Heart left ventricle (tissue), 16 donors: ENCODE data around the gene NFIB. TPM values are rescaled to one million over a fixed set of nuclear protein-coding genes. Genes with fewer than 3 reads are reported as not detected.

Experiments
- ATAC-seq, 4 donors: fragments of 200-7000 bp; cut with Tn5 transposase; one replicate each; pipeline ENCODE4 v1.9.1; 2020 to 2022; ENCODE audit warnings: moderate library complexity in 4 of 4, mild to moderate bottlenecking in 3 of 4, moderate number of reproducible peaks in 1 of 4
- DNase-seq, 5 donors: peaks; one replicate each; pipeline ENCODE4 v3.0.0-alpha.2; 2020
- H3K27ac ChIP-seq, 12 donors: fragments of 200-600 bp; sonication (generic) in 4 of 12; one replicate each; pipeline versions ENCODE4 v1.5.0 to v1.8.0; 2016 to 2022; ENCODE audit warnings: mild to moderate bottlenecking in 2 of 12
- H3K27me3 ChIP-seq, 9 donors: fragments of 200-600 bp; sonication (generic) in 2 of 9; one replicate each; pipeline versions ENCODE4 v1.5.1 to v1.8.0; 2016 to 2022; ENCODE audit warnings: mild to moderate bottlenecking in 3 of 9
- H3K36me3 ChIP-seq, 9 donors: fragments of 200-600 bp; sonication (generic) in 2 of 9; one replicate each; pipeline versions ENCODE4 v1.5.0 to v1.8.0; 2018 to 2022; ENCODE audit warnings: mild to moderate bottlenecking in 2 of 9
- H3K4me1 ChIP-seq, 12 donors: fragments of 200-600 bp; sonication (generic) in 4 of 12; one replicate each; pipeline versions ENCODE4 v1.5.0 to v1.8.0; 2016 to 2022; ENCODE audit warnings: mild to moderate bottlenecking in 3 of 12
- H3K4me3 ChIP-seq, 12 donors: fragments of 200-600 bp; sonication (generic) in 4 of 12; one replicate each; pipeline versions ENCODE4 v1.5.0 to v1.8.0; 2017 to 2022; ENCODE audit warnings: mild to moderate bottlenecking in 9 of 12, moderate library complexity in 4 of 12
- H3K9me3 ChIP-seq, 12 donors: fragments of 200-600 bp; sonication (generic) in 4 of 12; one replicate each; pipeline versions ENCODE4 v1.5.0 to v1.8.0; 2016 to 2022; ENCODE audit warnings: mild to moderate bottlenecking in 1 of 12
- POLR2A ChIP-seq, 2 donors: fragments of 450-650 bp; IDR thresholded peaks; one replicate each; pipeline ENCODE4 v1.6.1; 2017; ENCODE audit warnings: antibody characterized with exemption in 2 of 2, mild to moderate bottlenecking in 2 of 2, moderate library complexity in 2 of 2
- WGBS, 4 donors: extraction: QIAGEN DNeasy Blood & Tissue Kit in 2 of 4; methylation state at CpG; one replicate each; pipeline versions ENCODE4 v1.1.5 to v1.1.7; 2013 to 2018; 5-methylcytosine and 5-hydroxymethylcytosine counted together
- intact Hi-C, 10 donors: fragments of 100-400 bp; cut with DNase I; formaldehyde crosslinking; loops; one replicate each; pipeline versions ENCODE4 v1.11.1 to v1.14.2; 2022
- polyA plus RNA-seq, 2 donors: library from polyadenylated mRNA; stranded (reverse); fragments of 200-250 nt; gene quantifications; one replicate each; pipeline ENCODE4 v1.2.3, GENCODE V29; 2013
- total RNA-seq, 9 donors: library from RNA; depleted of rRNA in 2 of 9; stranded (reverse); fragments of >200 nt in 2 of 9; fragmentation: NEBNext Ultra II Directional in 3 of 9; extraction: Animal tissue kit (Norgen Biotek cat#: 25700) in 3 of 9; gene quantifications; one replicate each; pipeline versions ENCODE4 v1.1.0 to v1.2.4, GENCODE V29; 2016 to 2023
- TF ChIP-seq, protein P1 (sequence below), 12 donors: fragments of 200-600 bp; sonication (generic) in 4 of 12; IDR thresholded peaks; one replicate each; pipeline versions ENCODE4 v1.5.0 to v1.8.0; 2018 to 2022; ENCODE audit warnings: antibody characterized with exemption in 12 of 12, mild to moderate bottlenecking in 5 of 12
- donor health status: ischemic (EF 13 %, LVEDD 7.1; RV severe dilation, severe dysfunction).
- donor health status: healthy with polysubstance abuse.
- donor health status: DM: no; HTN: yes; CAD: no.
- donor health status: DM: no; HTN: no; CAD: no.
- donor health status: ischemic (EF 25% LVEDD 6.9; RV normal size, moderate dysfunction).
- donor health status: ischemic (EF 25% LVEDD 5.7; RV mildly dilated, moderate dysfunction).
- donor health status: healthy.
- donor health status: DM: yes; HTN: yes; CAD: no.
- donor health status: ischemic (EF 35%, LVEDD 5.7; RV mildly dilated, moderate dysfunction).
- donor health status: nonischemic (EF 11% LVEDD 7.7; RV severe dilation, severe dysfunction).
- donor health status: DM: yes; HTN: yes; CAD: no.
- donor health status: PGD.
- donor health status: ischemic (EF 29% LVEDD 5.4; RV normal size, mild dysfunction).
- donor health status: nonischemic (EF 23%, LVEDD 6.1; RV moderate dilation, normal function).

The NFIB gene
- total and polyA plus RNA-seq, 11 donors: 24.5 to 148 (median 98.2) TPM

DNA sequence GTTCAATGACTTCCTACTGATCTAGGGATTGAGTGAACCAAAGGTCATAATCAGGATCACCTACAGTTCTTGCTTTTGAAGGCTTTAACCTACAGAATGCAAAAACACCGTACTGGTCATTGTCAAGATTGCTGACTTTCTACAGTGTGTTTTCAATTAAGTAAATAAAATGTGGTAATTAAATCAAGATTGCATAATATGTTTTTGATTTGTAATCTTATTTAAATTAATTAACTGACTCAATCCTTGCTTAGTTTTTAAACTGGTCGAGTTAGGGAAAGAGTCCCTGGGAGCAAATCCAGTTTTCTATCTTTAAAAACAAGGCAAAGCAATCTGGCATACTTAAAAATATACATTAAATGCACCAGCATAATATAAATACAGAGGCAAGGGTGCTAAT is 125.9 kb downstream of the NFIB start:
- Histone ChIP-seq H3K4me3 (no peak overlapping the region), H3K36me3 (no peaks in the 10 kb centered on the region), H3K4me1 (peaks cover 0 to 74% (median 45%) of the 10 kb centered on the region in 12 donors), H3K9me3 (no peaks in the 10 kb centered on the region), H3K27me3 (no peaks in the 10 kb centered on the region), H3K27ac (no peak overlapping the region)
- no peak for TF ChIP-seq POLR2A (IDR thresholded peaks at IDR 0.05)
- TF ChIP-seq, protein P1, sequence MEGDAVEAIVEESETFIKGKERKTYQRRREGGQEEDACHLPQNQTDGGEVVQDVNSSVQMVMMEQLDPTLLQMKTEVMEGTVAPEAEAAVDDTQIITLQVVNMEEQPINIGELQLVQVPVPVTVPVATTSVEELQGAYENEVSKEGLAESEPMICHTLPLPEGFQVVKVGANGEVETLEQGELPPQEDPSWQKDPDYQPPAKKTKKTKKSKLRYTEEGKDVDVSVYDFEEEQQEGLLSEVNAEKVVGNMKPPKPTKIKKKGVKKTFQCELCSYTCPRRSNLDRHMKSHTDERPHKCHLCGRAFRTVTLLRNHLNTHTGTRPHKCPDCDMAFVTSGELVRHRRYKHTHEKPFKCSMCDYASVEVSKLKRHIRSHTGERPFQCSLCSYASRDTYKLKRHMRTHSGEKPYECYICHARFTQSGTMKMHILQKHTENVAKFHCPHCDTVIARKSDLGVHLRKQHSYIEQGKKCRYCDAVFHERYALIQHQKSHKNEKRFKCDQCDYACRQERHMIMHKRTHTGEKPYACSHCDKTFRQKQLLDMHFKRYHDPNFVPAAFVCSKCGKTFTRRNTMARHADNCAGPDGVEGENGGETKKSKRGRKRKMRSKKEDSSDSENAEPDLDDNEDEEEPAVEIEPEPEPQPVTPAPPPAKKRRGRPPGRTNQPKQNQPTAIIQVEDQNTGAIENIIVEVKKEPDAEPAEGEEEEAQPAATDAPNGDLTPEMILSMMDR (IDR thresholded peaks at IDR 0.05): no peak
- intact Hi-C loops: loop anchor here in 1 of 10 donors (10.0 kb wide), 1 partner anchor 47 kb away; no protein-coding TSS in a partner anchor
- DNase-seq: no peak
- WGBS, 4 donors: 70 to 82% (median 77%) methylated on average over 2 of the region's 2 CpGs
- ATAC-seq: no peak

DNA sequence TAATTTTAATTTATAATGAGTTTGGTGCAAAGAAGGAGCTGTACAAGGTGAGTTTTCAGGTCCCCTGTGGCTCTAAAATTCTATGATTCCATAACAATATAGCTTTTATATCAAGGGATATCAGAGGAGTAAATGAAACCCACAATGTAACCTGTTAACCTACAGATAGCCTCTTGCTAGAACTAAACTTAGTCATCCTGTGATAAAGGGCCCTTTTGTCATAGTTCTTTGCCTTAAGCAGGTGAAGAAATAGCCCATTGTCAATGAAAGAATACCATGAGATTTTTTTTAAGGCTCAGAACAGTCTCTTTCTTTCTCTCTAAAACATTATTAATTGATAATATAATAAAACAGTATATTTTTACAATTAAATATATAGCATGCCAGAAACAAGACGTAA is 127.8 kb downstream of the NFIB start:
- Histone ChIP-seq H3K36me3 (no peaks in the 10 kb centered on the region), H3K27me3 (no peaks in the 10 kb centered on the region), H3K27ac (no peak overlapping the region), H3K9me3 (no peaks in the 10 kb centered on the region), H3K4me3 (no peak overlapping the region), H3K4me1 (peaks cover 0 to 72% (median 45%) of the 10 kb centered on the region in 12 donors)
- no peak for TF ChIP-seq POLR2A (IDR thresholded peaks at IDR 0.05)
- TF ChIP-seq, protein P1 (IDR thresholded peaks at IDR 0.05): no peak
- WGBS, 4 donors: 95 to 100% (median 99%) methylated on average over 1 of the region's 1 CpG
- intact Hi-C loops: loop anchor here in 1 of 10 donors (10.0 kb wide), 1 partner anchor 49 kb away; no protein-coding TSS in a partner anchor
- ATAC-seq: no peak
- no peak for DNase-seq

DNA sequence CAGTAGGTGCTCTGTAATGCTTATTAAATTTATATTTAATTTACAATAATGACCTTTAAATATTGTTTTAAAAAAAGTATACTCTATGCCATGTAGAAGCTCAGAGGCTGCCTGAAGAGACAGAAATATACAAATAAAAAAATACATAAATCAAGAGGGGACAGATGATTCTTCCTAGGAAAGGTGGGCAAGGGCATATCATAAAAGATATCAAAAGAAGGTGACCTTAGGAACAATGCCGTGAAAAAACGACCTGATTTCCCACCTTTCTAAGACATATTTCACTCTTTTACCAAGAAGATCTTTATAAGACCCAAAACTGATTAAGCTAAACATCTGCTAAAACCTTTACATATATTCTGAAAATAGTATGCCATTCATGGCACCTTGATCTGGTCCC is 128.9 kb downstream of the NFIB start:
- Histone ChIP-seq H3K4me3 (no peak overlapping the region), H3K9me3 (no peaks in the 10 kb centered on the region), H3K27me3 (no peaks in the 10 kb centered on the region), H3K4me1 (peaks cover 2 to 72% (median 50%) of the 10 kb centered on the region in 12 donors), H3K27ac (no peak overlapping the region), H3K36me3 (no peaks in the 10 kb centered on the region)
- DNase-seq: no peak
- TF ChIP-seq POLR2A (IDR thresholded peaks at IDR 0.05): no peak
- TF ChIP-seq, protein P1 (IDR thresholded peaks at IDR 0.05): no peak
- 86 to 97% (median 92%) methylated on average over 2 of the region's 2 CpGs for whole genome bisulfite sequencing, 4 donors
- no peak for ATAC-seq
- intact Hi-C loops: loop anchor here in 1 of 10 donors (10.0 kb wide), 1 partner anchor 50 kb away; no protein-coding TSS in a partner anchor

DNA sequence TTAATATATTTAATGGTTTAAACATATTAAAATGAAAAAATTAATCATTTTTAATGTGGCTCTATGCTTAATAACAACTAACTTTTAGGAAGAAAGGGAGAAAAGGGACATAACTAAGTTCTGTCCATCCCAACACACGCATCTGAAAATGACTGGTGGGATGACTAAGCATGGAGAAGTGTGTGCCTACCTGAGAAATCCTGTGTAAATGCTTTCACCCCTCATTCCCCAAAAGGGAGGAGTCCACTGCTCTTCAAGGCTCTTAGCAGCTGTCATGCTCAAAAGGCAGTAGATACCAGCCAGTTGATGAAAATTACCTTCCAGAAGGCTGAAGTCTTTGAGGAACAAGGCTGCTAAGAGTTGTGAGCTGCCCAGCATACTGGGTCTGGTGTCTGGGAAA is 130.9 kb downstream of the NFIB start:
- Histone ChIP-seq H3K4me1 (peaks cover 3 to 75% (median 57%) of the 10 kb centered on the region in 12 donors), H3K36me3 (peaks cover 0 to 8% (median 0%) of the 10 kb centered on the region in 9 donors), H3K9me3 (no peaks in the 10 kb centered on the region), H3K4me3 (no peak overlapping the region), H3K27me3 (no peaks in the 10 kb centered on the region), H3K27ac (peak overlapping the region in 1 of 12 donors; percentile 73)
- WGBS, 4 donors: 88 to 99% (median 94%) methylated on average over 1 of the region's 1 CpG
- DNase-seq (no peak), ATAC-seq (no peak)
- TF ChIP-seq, protein P1 (IDR thresholded peaks at IDR 0.05): no peak
- no peak for TF ChIP-seq POLR2A (IDR thresholded peaks at IDR 0.05)
- intact Hi-C loops: loop anchor here in 1 of 10 donors (10.0 kb wide), 1 partner anchor 52 kb away; no protein-coding TSS in a partner anchor
